Endothelial cell of umbilical vein (primary cell): ENCODE measurements around the gene LPIN2.

Experiments used
- EZH2 ChIP-seq: IDR thresholded peaks from 2 replicates; pipeline ENCODE4 v1.6.1; 2012; ENCODE audit warnings: borderline replicate concordance, low read depth, mild to moderate bottlenecking, moderate library complexity, low read length, inconsistent platforms; ENCODE audit not compliant: severe bottlenecking
- FOS ChIP-seq: IDR thresholded peaks from 2 replicates; pipeline ENCODE4 v1.6.1; 2011; ENCODE audit warnings: mild to moderate bottlenecking, low read length, moderate library complexity, borderline replicate concordance; ENCODE audit not compliant: insufficient read depth
- GATA2 ChIP-seq: IDR thresholded peaks from 2 replicates; pipeline ENCODE4 v1.7.0; 2011; ENCODE audit warnings: low read depth, mild to moderate bottlenecking, moderate library complexity, mixed read lengths, low read length; ENCODE audit not compliant: insufficient read length, insufficient read depth
- JUN ChIP-seq: IDR thresholded peaks from 2 replicates; pipeline ENCODE4 v1.6.1; 2011; ENCODE audit warnings: borderline replicate concordance, low read depth; ENCODE audit not compliant: insufficient read length, insufficient read depth
- MYC ChIP-seq: IDR thresholded peaks from one replicate; pipeline ENCODE4 v1.6.1; 2011; ENCODE audit warnings: mild to moderate bottlenecking, low read depth, low read length
- POLR2A ChIP-seq: IDR thresholded peaks from 2 replicates; pipeline ENCODE4 v1.6.1; 2012; ENCODE audit warnings: low read depth, mild to moderate bottlenecking, control low read depth, low read length
- POLR2AphosphoS5 ChIP-seq: IDR thresholded peaks from 2 replicates; pipeline ENCODE4 v1.6.1; 2012; ENCODE audit warnings: low read depth, mild to moderate bottlenecking, control low read depth, low read length, moderate library complexity; ENCODE audit not compliant: insufficient read depth
- TF ChIP-seq, protein P1 (sequence below), 2 donors: IDR thresholded peaks; 1 replicate in 1 of 2; 2 replicates in 1 of 2; pipeline ENCODE4 v1.5.1; 2011; ENCODE audit warnings: low read length in 2 of 2, mild to moderate bottlenecking in 2 of 2, moderate library complexity in 2 of 2, control low read depth in 1 of 2, inconsistent platforms in 1 of 2, low read depth in 1 of 2; ENCODE audit not compliant: insufficient read depth in 1 of 2; ENCODE audit errors: extremely low read depth in 1 of 2
- TF ChIP-seq, protein P2 (sequence below): IDR thresholded peaks from 2 replicates; pipeline ENCODE4 v1.6.1; 2011; ENCODE audit not compliant: insufficient read depth, insufficient read length

DNA sequence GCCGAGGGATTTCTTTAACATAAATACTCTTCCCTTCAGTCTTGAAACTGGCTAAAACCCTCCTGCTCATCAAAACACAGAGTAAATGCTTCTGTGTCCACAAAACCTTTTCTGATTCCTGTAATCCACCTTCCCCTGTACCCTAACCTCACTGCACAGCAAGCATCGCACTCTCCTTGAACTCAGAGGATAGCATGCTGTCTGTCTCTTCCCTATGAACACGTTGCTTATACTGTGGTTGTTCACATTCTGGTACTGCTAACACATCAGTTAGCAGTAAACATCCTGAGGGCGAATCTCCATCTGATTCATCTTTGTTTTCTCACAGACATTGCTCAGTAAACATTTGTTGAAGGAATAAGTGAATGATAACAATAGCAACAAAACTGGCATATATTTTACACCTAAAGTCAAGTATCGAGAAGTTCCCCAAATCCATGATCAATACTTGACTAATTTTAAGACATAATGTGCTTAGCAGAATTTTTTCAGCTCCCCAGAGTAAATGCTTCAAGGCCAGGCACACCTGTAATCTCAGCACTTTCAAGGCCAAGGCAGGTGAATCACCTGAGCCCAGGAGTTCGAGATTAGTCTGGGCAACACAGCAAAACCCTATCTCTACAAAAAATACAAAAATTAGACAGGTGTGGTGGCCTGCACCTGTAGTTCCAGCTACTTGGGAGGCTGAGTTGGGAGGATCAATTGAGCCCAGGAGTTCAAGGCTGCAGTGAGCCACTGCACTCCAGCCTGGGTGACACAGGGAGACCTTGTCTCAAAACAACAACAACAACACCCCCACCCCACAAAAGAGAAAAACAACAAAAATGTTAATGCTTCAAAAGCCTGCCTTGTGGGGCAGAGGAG, 45.6 kb upstream of the LPIN2 start:
- TF ChIP-seq POLR2A (no peak), EZH2 (no peak), POLR2AphosphoS5 (no peak), MYC (no peak), JUN (no peak), FOS (no peak), GATA2 (no peak)
- TF ChIP-seq, protein P1, sequence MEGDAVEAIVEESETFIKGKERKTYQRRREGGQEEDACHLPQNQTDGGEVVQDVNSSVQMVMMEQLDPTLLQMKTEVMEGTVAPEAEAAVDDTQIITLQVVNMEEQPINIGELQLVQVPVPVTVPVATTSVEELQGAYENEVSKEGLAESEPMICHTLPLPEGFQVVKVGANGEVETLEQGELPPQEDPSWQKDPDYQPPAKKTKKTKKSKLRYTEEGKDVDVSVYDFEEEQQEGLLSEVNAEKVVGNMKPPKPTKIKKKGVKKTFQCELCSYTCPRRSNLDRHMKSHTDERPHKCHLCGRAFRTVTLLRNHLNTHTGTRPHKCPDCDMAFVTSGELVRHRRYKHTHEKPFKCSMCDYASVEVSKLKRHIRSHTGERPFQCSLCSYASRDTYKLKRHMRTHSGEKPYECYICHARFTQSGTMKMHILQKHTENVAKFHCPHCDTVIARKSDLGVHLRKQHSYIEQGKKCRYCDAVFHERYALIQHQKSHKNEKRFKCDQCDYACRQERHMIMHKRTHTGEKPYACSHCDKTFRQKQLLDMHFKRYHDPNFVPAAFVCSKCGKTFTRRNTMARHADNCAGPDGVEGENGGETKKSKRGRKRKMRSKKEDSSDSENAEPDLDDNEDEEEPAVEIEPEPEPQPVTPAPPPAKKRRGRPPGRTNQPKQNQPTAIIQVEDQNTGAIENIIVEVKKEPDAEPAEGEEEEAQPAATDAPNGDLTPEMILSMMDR (IDR thresholded peaks at IDR 0.05; ENCODE audit: extremely low read depth in 1 of 2, insufficient read depth in 1 of 2, low read depth in 1 of 2, low read length in 2 of 2): no peak
- TF ChIP-seq, protein P2, sequence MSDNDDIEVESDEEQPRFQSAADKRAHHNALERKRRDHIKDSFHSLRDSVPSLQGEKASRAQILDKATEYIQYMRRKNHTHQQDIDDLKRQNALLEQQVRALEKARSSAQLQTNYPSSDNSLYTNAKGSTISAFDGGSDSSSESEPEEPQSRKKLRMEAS: no peak
